ENCODE data around the gene ZNF200.

DNA sequence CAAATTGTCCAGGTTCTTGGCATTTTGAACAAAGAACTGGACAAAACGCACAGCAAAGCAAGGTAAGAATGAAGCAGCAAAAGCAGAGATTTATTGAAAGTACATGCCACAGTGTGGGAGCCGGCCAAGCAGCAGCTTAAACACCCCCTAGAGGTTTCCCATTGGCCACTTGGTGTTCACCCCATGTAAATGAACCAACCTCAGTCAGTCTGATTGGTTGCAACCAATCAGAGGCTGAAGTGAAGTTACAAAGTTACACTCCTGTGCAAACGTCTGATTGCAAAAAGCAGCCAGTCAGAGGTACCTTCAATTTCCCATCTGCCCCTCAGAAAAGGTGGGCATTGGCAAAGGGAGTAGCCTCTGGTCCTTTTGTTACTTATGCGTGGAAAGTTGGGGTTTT lies 39.5 kb upstream of the ZNF200 start:
- TF ChIP-seq, protein P1, sequence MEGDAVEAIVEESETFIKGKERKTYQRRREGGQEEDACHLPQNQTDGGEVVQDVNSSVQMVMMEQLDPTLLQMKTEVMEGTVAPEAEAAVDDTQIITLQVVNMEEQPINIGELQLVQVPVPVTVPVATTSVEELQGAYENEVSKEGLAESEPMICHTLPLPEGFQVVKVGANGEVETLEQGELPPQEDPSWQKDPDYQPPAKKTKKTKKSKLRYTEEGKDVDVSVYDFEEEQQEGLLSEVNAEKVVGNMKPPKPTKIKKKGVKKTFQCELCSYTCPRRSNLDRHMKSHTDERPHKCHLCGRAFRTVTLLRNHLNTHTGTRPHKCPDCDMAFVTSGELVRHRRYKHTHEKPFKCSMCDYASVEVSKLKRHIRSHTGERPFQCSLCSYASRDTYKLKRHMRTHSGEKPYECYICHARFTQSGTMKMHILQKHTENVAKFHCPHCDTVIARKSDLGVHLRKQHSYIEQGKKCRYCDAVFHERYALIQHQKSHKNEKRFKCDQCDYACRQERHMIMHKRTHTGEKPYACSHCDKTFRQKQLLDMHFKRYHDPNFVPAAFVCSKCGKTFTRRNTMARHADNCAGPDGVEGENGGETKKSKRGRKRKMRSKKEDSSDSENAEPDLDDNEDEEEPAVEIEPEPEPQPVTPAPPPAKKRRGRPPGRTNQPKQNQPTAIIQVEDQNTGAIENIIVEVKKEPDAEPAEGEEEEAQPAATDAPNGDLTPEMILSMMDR (IDR thresholded peaks at IDR 0.05; ENCODE audit: low read depth, low read length, poor library complexity, severe bottlenecking) = no peak
- no peak for TF ChIP-seq EZH2phosphoT487 (IDR thresholded peaks at IDR 0.05; ENCODE audit: borderline replicate concordance, low read length)
